GM21717 (cell line): ENCODE data around the gene TLCD1.
"Not testable (repeated sequence)": the region's sequence is repeated elsewhere in the genome, so short reads cannot be mapped to it uniquely, and the experiment has no call there.

Experiments used
- ATAC-seq: cut with Tn5 transposase; IDR thresholded peaks from one replicate; pipeline ENCODE4 v1.9.1; 2021; ENCODE audit warnings: mild to moderate bottlenecking, moderate library complexity; ENCODE audit not compliant: unreplicated experiment

The TLCD1 gene

DNA sequence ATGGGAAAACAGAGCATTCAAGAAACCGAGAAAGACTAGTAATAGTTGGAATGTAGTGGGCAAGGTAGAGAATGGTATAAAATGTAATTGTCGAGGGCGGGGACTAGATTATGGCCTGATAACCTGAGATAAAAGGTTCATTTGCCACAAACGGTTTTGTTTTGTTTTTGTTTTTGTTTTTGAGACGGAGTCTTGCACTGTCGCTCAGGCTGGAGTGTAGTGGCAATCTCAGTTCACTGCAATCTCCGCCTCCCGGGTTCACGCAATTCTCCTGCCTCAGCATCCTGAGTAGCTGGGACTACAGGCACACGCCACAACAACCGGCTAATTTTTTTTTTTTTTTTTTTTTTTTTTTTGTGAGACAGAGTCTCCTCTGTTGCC lies 3.9 kb upstream of the TLCD1 start:
- no peak for ATAC-seq

DNA sequence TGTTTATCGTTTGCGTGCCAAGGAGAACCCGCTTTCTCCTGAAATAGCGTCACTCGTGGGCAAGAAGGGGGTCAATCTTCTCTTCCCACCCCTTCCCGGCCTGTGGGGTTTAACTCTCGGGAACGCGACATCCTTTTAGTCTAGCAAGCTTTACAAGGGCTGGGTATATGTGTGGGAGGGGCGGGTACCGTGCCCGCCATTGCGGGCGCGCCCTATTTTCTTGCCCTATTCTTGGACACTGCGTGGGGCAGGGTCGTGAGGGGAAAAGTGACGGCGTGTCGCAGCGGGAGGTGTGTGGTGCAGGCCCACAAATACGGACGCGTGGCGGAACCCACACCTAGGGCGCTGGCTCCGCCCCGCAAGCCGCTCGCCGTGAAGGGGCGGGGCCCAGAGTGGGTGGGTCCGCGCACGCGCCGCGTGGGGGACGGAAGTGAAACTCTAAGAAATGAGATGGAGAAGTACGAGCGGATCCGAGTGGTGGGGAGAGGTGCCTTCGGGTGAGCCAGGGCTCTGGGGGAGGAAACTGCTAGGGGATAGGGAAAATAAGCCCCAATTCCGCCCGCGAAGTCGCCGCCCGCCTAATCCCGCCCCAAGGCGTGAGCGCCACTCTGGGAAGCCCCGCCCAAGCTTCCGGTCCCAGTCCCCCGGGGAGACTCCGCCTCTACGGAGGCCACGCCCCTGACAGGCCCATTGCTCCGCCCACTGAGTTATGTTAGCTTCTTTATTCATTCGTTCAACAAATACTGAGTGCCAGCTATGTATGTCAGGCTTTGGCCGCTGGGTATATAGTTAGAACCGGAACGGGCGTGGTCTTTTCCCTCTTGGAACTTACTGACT lies 2.5 kb upstream of the TLCD1 start, which contains the start of gene NEK8:
Gene NEK8, plus strand, starts transcription at position 425 of the 837 bp plus-strand sequence. Its CDS starts 26 bp downstream, at position 451.
- ATAC-seq, result peak; percentile 32

DNA sequence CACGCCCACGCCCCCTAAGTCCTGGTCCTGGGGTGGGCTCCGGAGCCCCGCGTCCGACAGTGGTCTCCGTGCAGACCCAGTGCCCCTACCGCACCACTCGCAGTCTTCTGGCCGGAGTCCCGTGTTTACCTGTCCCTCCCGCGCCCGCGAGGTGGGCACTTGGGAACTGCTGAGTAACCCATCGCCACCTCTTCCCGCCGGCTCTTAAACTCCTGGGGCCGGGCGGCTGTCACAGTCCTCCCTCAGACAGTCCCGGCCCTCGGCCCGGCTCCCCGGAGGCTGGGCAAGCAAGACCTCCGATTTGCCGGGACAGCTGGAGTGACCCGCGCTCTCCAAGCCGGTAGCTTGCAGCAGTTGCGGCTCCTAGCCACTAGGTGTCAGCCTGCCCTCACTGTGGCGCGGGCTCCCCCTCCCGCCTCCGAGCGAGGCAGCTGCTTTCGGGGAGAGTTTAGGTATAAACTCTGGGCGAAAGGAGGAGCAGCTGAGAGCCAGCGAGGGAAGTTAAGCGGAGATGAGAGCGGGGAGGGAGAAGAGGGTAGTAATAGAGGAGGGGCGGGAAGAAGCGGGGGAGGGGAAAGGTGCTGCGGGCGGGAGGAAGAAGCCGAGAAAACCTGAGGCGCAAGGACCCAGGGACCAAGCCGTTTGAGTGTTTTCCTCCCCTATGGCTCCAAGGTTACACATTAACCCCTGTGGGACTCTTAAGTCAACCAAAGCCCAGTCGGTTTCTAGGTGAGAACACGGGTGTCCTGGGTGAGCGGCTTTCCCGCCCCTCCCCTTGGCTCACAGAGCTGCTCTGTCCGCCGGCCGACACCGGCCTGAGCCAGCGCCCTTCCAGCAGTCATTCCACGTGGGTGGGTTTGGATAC lies 826 bp upstream of the TLCD1 start:
- peak; percentile 32 for ATAC-seq

DNA sequence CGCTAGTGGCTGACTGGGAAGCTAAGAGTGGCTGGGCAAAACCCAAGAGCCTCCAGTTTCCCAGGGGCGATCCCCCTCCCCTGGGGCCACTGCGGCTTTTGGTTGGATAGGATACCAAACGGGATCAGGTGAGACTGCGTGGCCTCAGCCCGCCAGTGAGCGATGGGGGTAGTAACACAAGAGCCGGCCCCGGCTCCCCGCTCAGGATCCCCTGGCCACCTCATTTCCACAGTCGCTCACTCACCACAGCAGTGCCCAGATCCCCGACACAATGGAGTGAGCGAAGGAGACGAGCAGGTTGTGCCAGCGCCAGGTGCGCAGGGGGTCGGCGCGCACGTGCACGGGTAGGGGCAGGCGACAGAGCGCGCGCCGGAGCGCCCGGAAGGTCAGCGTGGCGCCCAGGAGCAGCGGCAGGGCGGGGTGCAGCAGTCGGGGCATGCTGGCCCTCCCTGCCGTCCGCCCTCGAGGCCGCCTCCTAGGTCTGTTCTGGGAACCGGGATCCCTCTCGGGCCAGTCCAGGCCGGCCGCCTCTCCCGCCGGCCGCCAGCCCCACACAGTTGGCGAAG lies 290 bp downstream of the TLCD1 start:
- peak; percentile 8 for ATAC-seq

DNA sequence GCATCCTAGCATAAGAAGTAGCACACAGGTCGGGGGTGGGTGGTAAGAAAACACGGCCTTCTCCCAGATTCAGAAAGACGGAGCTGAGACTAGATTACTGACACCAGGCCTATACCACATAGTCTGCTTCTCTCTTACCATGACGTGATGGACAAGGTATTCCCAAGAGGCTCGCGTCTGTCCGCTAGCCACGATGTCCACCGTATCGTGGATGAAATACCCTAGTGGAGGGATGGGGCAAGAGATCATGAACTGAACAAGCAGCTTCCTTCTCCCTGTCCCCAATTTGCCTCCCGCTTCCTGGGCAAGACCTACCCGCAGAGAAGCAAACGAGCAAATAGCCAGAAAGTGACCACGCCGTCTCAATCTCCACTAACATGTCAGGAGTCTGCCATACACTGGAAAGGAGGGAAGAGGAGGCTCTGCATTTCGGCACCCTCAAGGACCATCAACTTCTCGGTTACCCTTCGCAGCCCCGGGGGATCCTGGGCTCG lies 820 bp downstream of the TLCD1 start:
- no peak for ATAC-seq

DNA sequence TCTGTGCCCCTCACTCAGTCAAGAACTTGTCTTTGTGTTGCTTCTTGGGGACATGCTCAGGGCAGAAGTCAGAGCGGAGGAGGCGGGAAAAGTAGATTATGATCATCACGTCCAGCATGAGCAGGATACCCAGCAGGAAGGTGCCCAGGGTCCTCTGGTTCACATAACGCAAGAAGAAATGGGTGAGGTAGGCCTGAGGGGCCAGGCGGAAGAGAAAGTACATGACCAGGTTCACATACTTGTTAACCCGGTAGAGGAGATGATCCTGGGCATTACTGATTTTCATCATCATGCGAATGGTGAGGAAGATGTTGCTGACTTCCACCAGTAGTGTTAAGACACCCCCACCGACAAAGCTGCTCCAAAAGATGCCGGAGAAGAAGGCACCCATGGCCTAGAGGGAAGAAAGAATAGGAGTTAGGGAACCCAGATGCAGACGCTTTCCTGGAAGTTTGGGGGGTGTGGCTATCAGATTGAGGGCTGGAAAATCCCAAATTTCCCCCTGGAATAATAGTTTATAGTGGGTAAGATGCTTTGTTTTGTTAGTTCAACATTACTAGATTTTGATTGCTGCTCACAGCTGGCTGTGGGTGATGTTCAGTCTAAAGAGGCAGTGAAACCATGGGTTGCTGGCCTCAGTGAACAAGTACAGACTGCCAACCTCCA lies 1.4 kb downstream of the TLCD1 start:
- no peak for ATAC-seq

DNA sequence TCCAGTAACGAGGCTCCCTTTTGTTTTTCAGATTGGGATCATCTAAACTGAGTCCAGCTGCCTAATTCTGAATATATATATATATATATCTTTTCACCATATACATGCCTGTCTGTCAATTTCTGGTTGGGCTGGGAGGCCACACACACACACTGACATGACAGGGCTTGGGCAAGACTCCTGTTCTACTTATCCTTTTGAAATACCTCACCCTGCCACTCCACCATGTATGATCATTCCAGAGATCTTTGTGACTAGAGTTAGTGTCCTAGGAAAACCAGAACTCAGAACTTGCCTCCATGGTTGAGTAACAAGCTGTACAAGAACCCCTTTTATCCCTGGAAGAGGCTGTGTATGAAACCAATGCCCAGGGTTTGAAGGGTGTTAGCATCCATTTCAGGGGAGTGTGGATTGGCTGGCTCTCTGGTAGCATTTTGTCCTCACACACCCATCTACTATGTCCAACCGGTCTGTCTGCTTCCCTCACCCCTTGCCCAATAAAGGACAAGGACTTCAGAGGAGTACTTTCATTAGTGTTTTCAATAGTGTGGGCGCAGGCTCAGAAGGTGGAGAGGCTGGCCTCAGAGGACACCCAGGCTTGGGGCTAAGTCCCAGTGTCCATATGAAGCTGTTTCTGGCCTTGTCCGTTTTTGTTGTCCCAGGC lies 2.1 kb downstream of the TLCD1 start:
- ATAC-seq, result not testable (repeated sequence)

DNA sequence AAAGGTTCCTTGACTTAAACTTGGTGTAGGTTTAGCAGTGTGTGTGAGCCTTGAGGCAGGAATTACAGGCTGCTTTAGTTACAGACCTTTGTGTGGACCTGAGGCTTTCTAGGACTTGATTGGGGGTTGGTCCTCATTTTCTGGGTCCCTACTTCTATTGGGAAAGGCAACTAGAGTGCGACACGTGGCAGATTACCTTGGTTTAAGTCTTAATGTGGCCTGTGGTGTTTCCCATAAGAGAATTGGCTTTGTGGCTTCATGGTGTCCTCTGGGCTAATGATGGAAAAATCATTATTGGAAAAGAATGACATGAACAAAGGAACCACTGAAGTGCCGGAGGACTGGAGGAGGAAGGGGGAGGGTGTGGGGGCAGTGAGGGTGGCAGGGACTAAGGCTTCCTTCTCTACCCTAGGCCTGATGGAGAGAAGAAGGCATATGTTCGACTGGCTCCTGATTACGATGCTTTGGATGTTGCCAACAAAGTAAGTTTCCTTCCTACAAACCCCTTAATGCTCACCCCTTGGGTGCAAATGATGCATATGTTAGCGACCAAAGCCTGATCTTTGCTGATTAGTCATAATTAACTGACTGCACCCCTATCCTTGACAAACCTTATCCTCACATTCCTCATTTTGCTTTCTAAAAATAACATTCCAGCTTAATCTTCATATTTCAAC lies 2.7 kb downstream of the TLCD1 start:
- ATAC-seq, result no peak

DNA sequence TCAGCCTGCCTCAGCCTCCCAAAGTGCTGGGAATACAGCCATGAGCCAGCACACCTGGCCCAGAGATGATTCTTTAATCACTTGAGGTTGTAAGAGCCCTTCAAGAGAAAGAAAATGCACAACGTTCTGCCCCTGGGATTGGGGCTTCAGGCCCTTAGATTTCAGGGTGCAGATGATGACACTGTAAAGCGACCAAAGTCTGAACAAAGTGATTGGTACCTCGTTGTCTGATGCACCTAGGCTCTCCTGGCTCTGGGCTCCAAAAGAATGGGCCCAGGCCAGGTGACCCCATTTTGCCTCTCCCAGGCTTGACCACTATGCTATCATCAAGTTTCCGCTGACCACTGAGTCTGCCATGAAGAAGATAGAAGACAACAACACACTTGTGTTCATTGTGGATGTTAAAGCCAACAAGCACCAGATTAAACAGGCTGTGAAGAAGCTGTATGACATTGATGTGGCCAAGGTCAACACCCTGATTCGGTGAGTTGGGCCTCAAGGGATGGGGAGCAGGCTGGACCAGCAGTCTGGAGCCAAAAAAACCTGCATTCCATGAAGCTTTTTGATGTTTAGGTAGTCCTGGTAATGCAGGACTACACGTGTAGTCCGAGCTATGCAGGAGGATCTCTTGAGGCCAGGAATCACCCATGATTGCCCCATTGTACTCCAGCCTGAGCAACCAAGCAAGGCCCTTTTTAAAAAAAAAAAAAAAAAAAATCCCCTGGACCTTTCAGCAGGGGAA lies 3.4 kb downstream of the TLCD1 start:
- no peak for ATAC-seq

DNA sequence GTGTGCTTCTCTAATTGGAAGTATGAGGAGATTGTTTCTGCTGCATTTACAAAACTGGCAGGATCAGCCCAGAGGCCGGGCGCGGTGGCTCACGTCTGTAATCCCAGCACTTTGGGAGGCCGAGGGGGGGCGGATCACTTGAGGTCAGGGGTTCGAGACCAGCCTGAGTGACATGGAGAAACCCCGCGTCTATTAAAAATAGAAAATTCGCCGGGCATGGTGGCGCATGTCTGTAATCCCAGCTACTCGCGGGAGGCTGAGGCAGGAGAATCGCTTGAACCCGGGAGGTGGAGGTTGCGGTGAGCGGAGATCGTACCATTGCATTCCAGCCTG lies 5.1 kb downstream of the TLCD1 start:
- ATAC-seq, result not testable (repeated sequence)

DNA sequence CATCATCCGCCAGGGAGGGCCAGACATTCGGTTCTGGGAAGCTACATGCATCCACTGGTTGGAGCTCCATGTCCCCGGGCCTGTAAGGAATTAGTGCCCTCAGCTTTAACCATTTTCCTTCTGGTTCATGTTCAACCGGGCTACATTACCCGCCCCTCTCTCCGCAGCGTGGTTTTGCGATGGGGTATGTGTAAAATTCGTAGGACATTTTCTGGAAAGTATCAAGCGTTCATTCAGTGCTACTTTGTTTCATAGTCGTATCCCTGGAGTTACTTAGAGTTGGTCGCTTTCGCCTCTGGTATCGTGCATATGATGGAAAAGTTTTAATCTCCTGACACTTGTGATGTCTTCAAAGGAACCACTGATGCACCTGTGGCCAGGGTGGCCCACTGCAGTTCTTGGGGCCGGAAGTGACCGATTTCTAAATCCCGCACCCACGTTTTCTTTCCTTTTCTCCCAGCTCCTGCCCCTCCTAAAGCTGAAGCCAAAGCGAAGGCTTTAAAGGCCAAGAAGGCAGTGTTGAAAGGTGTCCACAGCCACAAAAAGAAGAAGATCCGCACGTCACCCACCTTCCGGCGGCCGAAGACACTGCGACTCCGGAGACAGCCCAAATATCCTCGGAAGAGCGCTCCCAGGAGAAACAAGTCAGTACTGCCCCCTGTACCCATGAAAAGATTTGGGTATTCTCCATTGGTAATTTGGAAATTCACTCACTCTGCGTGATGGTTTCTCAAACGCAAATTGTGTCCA lies 5.6 kb downstream of the TLCD1 start:
- no peak for ATAC-seq

DNA sequence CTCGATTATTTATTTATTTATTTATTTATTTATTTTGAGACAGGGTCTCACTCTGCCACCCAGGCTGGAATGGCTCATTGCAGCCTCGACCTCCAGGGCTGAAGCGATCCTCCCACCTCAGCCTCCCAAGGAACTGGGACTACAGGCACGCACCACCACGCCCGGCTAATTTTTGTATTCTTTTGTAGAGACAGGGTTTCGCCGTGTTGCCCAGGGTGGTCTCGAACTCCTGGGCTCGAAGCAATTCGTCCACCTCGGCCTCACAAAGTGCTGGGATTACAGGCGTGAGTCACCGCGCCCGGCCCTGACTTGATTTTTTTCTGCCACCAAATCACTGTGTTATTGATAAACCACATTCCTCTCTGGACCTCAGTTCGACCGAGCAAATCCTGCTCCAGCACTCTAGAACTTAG lies 7.0 kb downstream of the TLCD1 start:
- ATAC-seq, result no peak

DNA sequence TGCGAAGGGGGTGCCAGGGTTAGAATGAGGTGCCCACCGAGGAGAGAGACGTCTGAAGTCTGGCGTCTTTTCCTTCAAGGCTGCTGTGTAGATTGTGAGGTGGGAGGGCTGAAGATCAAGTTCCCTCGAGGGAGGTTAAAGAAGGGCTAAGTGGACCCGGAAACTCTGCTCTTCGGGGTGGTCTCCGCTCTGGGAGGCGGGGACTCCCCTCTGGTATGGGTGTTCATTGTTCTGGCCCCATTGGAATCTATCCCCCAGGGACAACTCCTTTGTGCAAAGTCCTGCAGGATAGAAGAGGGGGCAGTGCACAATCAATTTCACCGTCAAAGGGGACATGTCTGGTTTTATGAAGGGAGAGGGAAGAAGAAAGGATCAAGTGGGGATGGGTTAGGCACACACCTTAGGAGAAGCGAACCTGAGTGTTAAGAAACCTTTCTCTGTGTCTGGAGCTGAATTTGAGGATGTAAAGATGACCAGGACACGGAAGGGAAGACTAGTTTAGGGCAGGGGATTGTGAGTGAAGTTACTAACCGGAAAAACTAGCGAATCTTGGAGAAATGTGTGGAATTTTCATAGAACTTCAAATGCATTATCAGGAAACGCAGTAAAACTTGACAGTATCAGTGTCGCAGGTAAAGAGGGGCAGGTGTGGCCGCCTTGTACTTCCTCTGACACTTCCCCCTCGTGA lies 7.6 kb downstream of the TLCD1 start:
- no peak for ATAC-seq

DNA sequence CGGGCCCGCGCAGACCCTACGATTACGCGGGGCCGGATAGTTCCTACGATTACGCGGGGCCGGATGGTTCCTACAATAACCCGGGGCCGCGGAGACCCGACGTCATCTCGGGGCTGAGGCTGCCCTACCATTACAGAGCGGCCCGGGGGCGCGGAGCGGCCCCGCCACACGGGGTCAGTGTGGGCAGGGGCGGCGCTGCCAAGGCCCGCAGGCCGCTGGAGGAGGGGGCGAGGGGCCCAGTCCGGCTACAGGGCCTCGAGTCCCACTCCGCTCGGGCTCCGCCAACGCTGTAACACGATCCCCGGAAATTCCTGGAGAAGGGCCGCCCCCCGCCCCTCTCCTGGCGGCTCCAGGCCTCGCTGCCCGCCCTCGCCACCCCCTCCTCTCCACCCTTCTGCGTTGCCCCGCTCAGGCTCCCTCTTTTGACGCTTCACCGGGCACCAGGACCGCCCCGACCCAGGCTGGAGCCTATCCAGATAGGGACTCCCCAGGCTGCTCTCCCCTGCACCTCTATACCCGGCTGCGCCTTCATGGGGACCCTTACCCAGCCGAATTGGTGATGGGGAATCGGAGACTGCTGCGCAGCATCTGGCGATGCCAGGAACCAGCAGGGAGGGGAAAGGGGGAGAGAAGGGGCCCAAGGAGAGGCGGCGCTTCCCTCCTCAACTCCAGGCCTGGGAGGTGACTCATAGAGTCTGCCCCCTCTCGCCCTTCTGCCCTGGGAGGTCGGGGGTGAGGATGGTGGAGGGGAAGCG lies 8.3 kb downstream of the TLCD1 start, which contains the start of gene RAB34:
Gene RAB34, minus strand, starts transcription at position 291 of the 755 bp plus-strand sequence. CDS start 602 bp downstream, outside the sequence.
- no peak for ATAC-seq

DNA sequence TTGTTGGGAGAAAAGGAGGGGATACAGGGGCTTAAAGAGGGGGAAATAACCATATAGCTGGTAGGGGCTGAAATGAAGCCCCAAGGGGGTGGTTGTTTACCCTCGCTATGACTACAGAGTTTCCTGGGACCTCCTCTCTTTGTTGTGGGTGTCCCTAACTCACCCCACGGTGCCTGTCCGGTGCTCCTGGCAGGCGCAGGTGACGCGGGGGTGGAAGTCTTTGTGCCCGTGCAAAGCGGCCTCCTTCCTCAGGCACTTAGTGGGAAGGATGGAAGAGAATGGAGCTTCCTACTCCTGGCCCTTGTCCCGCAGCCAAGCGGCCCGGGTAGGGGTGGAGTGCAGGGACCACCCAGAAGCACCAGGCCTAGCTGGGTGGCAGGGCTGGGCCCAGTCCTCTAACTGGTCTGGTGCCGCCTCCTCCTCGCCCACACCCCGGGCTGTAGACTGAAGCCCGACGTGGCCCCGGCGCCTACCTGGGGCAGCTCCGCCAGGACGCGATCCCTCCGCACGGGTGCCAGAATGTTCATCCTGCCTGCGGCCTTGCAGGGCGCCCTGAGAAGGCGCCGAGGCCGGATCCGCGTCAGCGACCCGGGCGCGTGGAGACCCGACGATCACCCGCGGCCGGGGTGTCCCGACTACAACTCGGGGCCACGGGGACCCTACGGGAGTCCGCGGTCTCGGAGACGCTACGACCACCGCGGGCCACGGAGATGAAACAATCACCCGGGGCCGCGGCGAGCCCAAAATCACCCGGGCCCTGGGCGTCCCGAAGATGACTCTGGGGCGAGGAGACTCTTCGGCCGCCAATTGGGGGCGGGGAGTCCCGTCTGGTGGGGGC lies 9.1 kb downstream of the TLCD1 start:
- no peak for ATAC-seq

DNA sequence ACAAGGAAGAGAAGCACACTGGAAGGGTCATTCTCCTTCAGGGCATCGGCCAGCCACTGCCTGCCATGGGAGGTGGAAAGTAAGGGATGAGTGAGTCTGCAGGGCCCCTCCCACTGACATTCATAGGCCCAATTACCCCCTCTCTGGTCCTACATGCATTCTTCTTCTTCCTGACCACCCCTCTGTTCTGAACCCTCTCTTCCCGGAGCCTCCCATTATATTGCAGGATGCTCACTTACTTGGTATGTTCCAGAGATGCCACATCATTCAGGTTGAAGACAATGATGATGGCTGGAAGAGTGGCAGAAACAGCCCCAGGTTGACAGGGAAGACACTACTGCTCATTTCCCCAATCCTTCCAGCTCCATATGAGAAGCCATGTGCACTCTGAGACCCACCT lies 10.8 kb downstream of the TLCD1 start:
- no peak for ATAC-seq
